Subcutaneous adipose tissue (tissue), 4 donors: ENCODE data around the gene ANKS1A. TPM values are rescaled to one million over a fixed set of nuclear protein-coding genes. Genes with fewer than 3 reads are reported as not detected.

Source experiments
- total RNA-seq, 4 donors: library from RNA; depleted of rRNA; stranded (reverse); fragments of >200 nt; gene quantifications; one replicate each; pipeline ENCODE4 v1.1.0, GENCODE V29; 2016
- TF ChIP-seq, protein P1 (sequence below): fragments of 450-650 bp; IDR thresholded peaks from one replicate; pipeline ENCODE4 v1.5.1; 2016; ENCODE audit warnings: low read depth, mild to moderate bottlenecking, control low read depth, antibody characterized with exemption, moderate library complexity

ANKS1A gene
- total RNA-seq, 4 donors from 2014 or later = 11.6 to 31.3 (median 19.2) TPM

GRCh38 chr6:35072698-35073055 lies 183.6 kb downstream of the ANKS1A start:
- TF ChIP-seq, protein P1, sequence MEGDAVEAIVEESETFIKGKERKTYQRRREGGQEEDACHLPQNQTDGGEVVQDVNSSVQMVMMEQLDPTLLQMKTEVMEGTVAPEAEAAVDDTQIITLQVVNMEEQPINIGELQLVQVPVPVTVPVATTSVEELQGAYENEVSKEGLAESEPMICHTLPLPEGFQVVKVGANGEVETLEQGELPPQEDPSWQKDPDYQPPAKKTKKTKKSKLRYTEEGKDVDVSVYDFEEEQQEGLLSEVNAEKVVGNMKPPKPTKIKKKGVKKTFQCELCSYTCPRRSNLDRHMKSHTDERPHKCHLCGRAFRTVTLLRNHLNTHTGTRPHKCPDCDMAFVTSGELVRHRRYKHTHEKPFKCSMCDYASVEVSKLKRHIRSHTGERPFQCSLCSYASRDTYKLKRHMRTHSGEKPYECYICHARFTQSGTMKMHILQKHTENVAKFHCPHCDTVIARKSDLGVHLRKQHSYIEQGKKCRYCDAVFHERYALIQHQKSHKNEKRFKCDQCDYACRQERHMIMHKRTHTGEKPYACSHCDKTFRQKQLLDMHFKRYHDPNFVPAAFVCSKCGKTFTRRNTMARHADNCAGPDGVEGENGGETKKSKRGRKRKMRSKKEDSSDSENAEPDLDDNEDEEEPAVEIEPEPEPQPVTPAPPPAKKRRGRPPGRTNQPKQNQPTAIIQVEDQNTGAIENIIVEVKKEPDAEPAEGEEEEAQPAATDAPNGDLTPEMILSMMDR = no peak

GRCh38 chr6:35073211-35073610 lies 184.2 kb downstream of the ANKS1A start:
- TF ChIP-seq, protein P1 = no peak

- TF ChIP-seq, protein P1 = no peak
Measured at GRCh38 chr6:35073766-35074471, 184.9 kb downstream of the ANKS1A start.

GRCh38 chr6:35076997-35077712 lies 188.1 kb downstream of the ANKS1A start:
- TF ChIP-seq, protein P1 = no peak

DNA sequence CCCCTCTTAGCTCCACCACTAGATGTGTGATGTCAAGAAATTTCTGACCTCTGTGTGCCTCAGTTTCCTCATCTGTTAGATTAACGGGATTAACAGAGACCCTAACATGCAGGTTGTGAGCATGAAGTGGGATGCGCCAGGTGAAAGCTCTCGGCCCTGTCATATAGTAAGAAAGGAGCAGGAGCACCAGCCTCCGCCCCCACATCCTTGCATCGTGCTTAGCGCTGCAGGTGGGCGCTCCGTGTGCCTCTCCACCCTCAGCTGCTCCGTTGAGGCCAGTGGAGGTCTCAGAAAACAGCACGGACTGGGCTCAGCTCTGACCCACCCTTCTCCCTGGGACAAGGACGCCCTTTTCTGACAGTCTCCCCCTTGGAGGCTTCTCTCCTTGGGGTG lies 188.7 kb downstream of the ANKS1A start:
- TF ChIP-seq, protein P1 = no peak

- TF ChIP-seq, protein P1 = no peak
Measured at GRCh38 chr6:35078226-35078850, 189.3 kb downstream of the ANKS1A start.

DNA sequence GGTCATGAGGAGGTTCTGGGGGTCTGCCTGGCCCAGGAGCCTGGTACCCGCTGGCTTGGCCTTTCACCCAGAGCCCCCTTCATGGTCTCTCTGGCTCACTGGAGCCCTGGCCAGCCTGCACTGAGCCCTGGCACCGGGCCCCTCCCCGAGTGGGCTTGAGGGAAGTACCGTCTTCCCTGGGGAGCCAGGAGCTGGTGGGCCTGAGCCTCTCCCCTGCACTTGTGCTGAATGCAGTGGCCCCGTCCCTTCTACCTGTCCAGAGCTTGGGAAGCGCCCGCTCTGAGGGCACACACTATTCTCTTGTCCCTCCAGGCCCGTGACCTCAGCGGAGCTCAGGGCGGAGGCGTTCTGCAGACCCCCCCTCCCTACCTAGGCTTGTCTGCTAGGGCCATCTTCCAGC lies 189.8 kb downstream of the ANKS1A start:
- TF ChIP-seq, protein P1 = no peak
